HT1080 (cell line): ENCODE measurements around the gene PER3. TPM values are rescaled to one million over a fixed set of nuclear protein-coding genes. Genes with fewer than 3 reads are reported as not detected.
A peak's percentile ranks its signal among the peaks of the same experiment; 100 is the strongest.

Source experiments
- DNase-seq: peaks from one replicate; pipeline ENCODE4 v3.0.0-alpha.2; 2015; ENCODE audit warnings: low read depth
- polyA plus RNA-seq, 2 experiments: library from polyadenylated mRNA; depleted of rRNA; stranded (reverse); fragments of >200 nt; gene quantifications; 2 replicates each; pipeline ENCODE4 v1.2.3, GENCODE V29; 2015
- total RNA-seq: library from RNA; depleted of rRNA; stranded (reverse); fragments of >200 nt; shearing (Covaris generic); gene quantifications from 2 replicates; pipeline ENCODE4 v1.2.3, GENCODE V29; 2014; rRNA removed

Gene PER3
- 2.7 and 3.6 TPM in 2 replicates for total RNA-seq
- 6.3 and 8.2 TPM in 2 replicates for polyA plus RNA-seq (2015; cell fraction: cytosol; rRNA removed)
- polyA plus RNA-seq (2015; cell fraction: nucleus; rRNA removed) = 12.8 and 16.0 TPM in 2 replicates

GRCh38 chr1:7783826-7784491, at the start of gene PER3:
TSS of gene PER3 (plus strand) at chr1:7784291. CDS start at chr1:7784878, 587 bp downstream.
- peak; percentile 96 for DNase-seq

DNA sequence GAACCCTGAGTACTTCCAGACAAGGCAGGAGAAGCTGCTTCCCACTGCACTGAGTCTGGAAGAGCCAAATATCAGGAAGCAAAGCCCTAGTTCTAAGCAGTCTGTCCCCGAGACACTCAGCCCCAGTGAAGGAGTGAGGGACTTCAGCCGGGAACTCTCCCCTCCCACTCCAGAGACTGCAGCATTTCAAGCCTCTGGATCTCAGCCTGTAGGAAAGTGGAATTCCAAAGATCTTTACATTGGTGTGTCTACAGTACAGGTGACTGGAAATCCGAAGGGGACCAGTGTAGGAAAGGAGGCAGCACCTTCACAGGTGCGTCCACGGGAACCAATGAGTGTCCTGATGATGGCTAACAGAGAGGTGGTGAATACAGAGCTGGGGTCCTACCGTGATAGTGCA, 46.0 kb upstream of the PER3 start:
- no peak for DNase-seq

GRCh38 chr1:7743346-7743745, 40.7 kb upstream of the PER3 start:
- DNase-seq = no peak

GRCh38 chr1:7744882-7745281, 39.2 kb upstream of the PER3 start:
- DNase-seq = no peak

GRCh38 chr1:7745783-7746182, 38.3 kb upstream of the PER3 start:
- no peak for DNase-seq

DNA sequence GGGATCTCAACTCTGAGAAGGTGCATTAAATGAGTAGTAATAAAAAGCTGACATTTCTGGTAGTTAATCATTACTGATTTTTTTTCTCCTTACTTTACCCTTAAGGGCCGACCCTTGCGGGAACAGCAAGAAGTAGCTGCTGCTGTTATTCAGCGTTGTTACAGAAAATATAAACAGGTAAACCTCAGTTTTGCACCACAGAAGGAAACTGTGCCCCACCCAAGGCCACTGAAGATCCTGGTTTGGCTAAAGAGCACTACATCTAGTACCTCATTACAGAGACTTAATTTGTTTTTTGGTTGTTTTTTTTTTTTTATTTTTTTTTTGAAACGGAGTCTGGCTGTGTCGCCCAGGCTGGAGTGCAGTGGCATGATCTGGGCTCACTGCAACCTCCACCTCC, 36.5 kb upstream of the PER3 start:
- no peak for DNase-seq

DNA sequence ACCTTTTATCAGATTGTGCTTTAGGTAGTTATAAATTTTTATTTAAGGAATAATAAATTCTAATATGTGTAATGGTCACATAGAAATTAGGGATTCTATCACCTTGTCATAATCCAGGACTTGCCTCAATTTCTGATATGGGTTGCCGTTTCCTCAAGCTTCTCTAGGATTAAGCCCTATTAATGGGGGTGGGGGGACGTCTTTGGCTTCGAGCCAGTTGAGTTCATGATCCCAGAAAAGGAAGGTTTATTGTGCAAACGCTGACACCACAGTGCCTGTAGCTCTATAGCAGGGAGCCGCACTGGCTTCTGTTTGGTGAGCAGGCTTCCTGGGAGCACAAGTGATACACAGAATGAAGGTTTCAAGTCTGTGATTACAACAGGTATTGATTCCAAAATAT, 35.0 kb upstream of the PER3 start:
- no peak for DNase-seq

DNA sequence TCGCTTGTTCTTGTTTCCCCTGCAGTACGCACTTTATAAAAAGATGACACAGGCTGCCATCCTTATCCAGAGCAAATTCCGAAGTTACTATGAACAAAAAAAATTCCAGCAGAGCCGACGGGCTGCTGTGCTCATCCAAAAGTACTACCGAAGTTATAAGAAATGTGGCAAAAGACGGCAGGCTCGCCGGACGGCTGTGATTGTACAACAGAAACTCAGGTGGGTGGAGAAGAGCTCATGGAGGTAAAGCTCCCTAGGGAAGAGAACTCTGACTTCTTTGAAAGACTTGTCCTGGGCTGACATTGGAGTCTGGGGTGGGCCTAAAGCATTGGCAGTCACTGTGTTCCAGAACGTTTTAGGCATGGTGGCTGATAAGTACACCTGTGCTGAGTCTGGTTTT, 32.9 kb upstream of the PER3 start:
- DNase-seq = no peak

GRCh38 chr1:7752512-7753417, 31.3 kb upstream of the PER3 start:
- DNase-seq = peak; percentile 62

- no peak for DNase-seq
Observed at GRCh38 chr1:7753641-7754040, 30.4 kb upstream of the PER3 start.

DNA sequence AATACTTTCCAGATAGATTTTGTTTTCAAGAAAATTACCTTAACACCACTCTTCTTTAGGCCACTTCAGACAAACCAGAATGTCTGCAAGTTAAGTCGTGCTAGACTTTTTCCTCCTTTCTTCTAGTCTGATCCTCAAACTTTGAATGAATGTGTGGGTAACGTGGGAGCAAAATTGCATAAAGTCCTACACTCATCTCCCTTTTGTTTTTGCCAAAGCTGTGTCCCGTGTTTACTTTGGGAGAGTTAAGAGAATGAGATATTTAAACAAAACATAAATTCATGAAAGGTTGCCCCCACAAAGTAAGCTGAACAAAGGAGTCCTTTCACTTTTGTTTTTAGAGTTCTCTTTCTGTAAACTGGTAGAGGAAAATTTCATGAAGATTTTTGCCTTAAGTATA, 29.9 kb upstream of the PER3 start:
- DNase-seq = no peak

DNA sequence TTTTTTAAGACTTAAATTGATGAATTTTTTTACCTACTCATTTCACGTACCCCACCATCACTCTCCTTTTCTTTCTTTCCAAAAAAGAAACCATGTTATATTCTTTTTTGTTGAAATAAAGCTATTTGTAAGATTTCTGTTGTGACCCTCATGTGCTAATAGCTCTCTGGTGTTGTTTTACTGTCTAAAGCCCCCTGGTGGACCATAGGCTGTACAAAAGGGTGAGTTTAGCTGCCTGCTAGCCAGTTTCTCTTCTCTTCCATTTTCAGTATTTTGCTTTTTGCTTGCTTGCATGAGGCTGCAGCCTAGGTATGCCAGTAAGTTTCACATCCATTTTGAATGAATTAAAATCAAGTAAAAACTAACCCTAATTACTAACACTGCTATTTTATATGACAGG, 28.6 kb upstream of the PER3 start:
- DNase-seq = peak; percentile 31

GRCh38 chr1:7760245-7760644, 23.8 kb upstream of the PER3 start:
- no peak for DNase-seq

- no peak for DNase-seq
Observed at GRCh38 chr1:7761103-7761502, 23.0 kb upstream of the PER3 start.

DNA sequence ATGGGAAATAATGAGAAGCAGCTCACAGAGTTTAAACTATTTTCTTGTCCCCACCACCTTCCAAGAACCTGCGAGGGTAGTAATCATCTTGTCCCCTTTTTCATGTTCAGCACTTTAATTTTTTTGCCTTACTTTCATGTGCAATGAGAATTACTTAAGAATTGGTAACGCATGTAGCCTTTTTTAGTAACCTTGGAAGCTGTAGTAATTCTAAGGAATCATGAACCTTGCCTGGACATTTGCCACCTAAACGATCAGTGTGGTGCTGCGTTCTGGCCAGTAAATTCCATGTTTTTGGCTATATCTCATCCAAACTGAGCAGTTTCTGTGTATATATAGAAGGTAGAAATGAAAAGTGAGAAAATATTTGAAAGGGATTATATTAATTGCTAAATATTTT, 16.9 kb upstream of the PER3 start:
- DNase-seq = no peak

DNA sequence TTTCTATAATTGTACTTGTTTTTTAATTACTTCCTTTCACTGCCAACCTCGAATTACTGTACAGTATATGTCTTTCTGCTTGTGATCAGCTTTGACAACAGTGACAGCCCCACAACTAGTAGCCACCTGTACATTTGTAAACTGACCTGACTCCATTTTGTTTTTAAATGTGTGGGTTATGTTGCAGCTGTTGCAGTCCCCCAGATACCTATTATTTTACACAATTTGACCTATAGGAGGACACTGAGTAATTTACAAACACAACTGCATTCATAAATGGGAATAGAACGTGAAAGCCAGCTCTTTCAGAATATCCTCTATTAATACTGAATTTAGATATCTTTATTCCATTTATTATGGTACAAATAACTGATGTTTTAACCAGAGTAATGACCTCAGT, 15.5 kb upstream of the PER3 start:
- DNase-seq = no peak

DNA sequence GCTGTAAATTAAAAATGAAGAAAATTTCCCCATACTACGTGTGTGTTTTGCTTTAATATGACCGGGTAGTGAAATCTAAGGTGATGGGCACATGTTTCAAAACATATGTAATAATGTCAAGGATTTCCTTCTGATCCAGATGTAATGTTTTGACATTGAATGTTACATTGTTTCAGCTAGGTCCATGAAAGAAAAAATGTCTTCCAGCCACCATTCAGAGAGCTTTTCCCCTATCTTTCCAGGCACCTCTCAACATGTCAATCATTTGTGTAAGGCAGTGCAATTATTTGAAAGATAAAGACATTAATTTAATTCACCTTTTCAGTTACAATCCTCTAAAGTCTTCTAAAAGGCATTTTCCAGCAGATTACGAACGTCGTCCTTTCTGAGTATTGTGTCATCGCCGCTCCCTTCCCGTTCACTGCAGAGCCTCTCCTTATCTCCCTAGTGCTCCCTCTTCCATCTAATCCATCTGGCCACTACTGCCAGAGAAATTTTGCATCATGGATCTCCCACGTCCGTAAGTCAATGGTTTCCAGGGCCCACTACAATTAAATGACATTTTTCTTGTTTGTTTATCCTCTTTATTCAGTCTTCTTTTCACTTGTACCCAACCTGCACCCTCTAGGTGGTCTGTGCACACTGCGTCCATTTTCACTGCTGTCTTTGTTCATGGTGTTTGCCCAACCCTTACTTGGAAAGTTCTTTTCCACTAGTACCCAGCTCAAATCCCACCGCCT, 14.2 kb upstream of the PER3 start:
- DNase-seq = no peak

DNA sequence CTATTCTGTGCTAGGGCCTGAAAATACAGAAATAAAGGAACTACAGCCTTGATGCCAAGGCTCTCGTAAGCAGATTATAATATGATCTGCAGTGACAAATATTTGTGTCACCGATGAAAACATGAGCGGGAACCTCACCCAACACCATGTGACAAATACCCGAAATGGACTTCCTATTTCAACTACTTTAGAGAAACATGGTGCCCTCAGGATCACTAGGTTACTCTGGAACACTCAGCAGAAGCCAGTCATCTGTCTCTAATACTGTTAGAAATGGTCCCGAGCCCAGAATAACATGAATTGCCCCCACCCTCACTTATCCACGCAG, 13.5 kb upstream of the PER3 start:
- DNase-seq = no peak

DNA sequence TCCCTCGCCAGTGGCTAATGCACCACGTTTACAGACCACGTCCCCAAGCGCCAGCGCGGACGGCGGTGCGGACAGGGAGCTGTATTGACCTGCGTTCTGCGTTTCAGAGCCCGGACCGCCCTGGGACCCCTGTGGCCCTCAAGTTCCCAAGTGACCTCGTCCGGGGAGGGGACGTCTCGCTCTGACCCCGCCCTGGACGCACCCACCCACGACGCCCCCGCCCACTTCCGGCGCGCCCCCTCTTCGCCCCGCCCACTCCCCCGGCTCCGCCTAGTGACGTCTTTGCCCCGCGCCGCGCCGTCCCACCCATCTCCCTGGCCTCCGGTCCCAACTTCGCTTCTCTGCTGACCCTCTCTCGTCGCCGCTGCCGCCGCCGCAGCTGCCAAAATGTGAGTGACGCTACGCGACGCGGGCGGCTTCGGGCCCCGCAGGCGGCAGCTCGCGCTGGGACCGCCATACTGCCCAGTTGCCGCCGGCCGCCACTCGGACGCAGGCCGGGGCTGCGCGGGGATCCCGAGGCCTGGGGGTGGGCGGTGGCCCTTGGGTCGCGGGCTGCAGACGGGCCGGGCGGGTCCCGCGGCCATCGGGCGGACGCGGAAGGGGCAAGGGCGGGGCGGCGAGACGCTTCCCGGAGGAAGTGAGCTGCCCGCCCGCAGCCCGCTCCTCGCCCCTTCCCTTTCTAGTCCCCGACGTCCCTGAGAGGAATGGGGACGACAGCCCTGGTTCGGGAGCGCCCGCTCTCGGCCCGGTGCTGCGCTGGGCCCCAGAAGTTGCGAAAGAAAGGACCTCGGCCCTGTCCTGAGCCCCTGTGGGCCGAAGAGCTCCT, 12.9 kb upstream of the PER3 start, which contains the start of gene VAMP3:
Gene VAMP3 (plus strand): TSS at position 300 of the 826 bp plus-strand sequence. CDS start 88 bp downstream, at position 388.
- DNase-seq = peak; percentile 51

DNA sequence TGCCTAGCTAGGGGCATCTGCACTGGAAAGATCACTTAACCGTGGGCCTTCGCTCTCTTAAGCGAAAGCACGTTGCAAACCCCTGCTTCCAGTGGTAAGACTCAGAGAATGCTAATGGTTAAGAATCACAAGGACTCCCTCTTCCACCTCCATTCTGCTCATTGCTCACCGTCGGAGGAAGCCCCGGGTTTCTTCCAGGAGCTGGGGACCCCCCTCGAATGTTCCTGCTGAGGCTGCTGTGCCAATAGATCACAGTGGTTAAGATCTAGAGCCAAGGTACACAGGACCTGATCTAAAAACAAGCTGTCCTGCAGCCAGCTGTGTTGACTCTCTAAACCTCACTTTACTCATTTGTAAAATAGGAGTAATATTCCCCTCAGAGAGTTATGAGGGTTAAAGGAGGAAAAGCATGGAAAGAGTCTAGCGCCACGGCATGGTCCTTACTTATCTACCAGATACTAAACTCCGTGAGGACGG, 12.2 kb upstream of the PER3 start:
- DNase-seq = no peak

GRCh38 chr1:7777591-7777990, 6.5 kb upstream of the PER3 start:
- DNase-seq = no peak
